PC-3 (cell line): ENCODE measurements around the gene GOLGA6C. TPM values are rescaled to one million over a fixed set of nuclear protein-coding genes. Genes with fewer than 3 reads are reported as not detected.

Experiments
- ATAC-seq: fragments of 200-7000 bp; cut with Tn5 transposase; 2 replicates; pipeline ENCODE4 v1.9.1; 2020; ENCODE audit warnings: mild to moderate bottlenecking, moderate library complexity
- BruUV-seq: library from RNA; stranded (reverse); fragments of 400-500 nt; replicated peaks from 2 replicates; lab custom pipeline; 2021; lab: Mats Ljungman, UMichigan
- CTCF ChIA-PET: fragments of 300-600 bp; sonication (Branson Sonifier 250); formaldehyde crosslinking; loops from one replicate; lab custom pipeline; 2022; ENCODE audit warnings: antibody characterized with exemption; lab: Charles Lee
- POLR2A ChIA-PET: fragments of 300-600 bp; sonication (Branson Sonifier 250); formaldehyde crosslinking; loops from one replicate; lab custom pipeline; 2022; ENCODE audit warnings: antibody characterized with exemption; ENCODE audit not compliant: unreplicated experiment; lab: Charles Lee
- DNase-seq: peaks from one replicate; pipeline ENCODE4 v3.0.0-alpha.2; 2015
- H2AFZ ChIP-seq: fragments of 300-600 bp; sonication (generic); 2 replicates; pipeline ENCODE4 v1.6.0; 2016; ENCODE audit warnings: antibody characterized with exemption, low read length
- H3F3A ChIP-seq: fragments of 300-600 bp; sonication (generic); one replicate; pipeline ENCODE4 v1.6.0; 2017; ENCODE audit warnings: antibody characterized with exemption, low read length, control low read depth, mild to moderate bottlenecking; ENCODE audit not compliant: unreplicated experiment
- H3K27ac ChIP-seq: fragments of 300-600 bp; sonication (generic); 2 replicates; pipeline ENCODE4 v1.5.1; 2016; ENCODE audit warnings: mild to moderate bottlenecking, low read length
- H3K27me3 ChIP-seq: fragments of 300-600 bp; sonication (generic); 2 replicates; pipeline ENCODE4 v1.6.1; 2016; ENCODE audit warnings: low read length, mixed read lengths
- H3K36me3 ChIP-seq: fragments of 300-600 bp; sonication (generic); 2 replicates; pipeline ENCODE4 v1.6.1; 2016; ENCODE audit warnings: low read depth, mixed run types, low read length, mixed read lengths
- H3K4me1 ChIP-seq: fragments of 300-600 bp; sonication (generic); 2 replicates; pipeline ENCODE4 v1.5.1; 2016; ENCODE audit warnings: low read length; ENCODE audit not compliant: insufficient read depth
- H3K4me2 ChIP-seq: fragments of 300-600 bp; sonication (generic); 2 replicates; pipeline ENCODE4 v1.6.0; 2016; ENCODE audit warnings: low read length
- H3K4me3 ChIP-seq: fragments of 300-600 bp; sonication (generic); 2 replicates; pipeline ENCODE4 v1.5.1; 2016; ENCODE audit warnings: mild to moderate bottlenecking, low read length, mixed read lengths
- H3K79me2 ChIP-seq: fragments of 300-600 bp; sonication (generic); 2 replicates; pipeline ENCODE4 v1.6.1; 2017; ENCODE audit warnings: low read length, mixed read lengths
- H3K9ac ChIP-seq: fragments of 300-600 bp; sonication (generic); 2 replicates; pipeline ENCODE4 v1.6.0; 2016; ENCODE audit warnings: mild to moderate bottlenecking, low read length
- H3K9me2 ChIP-seq: fragments of 300-600 bp; sonication (generic); replicated peaks from 2 replicates; pipeline ENCODE4 v1.6.1; 2016; ENCODE audit warnings: mixed run types, low read length, mixed read lengths
- H3K9me3 ChIP-seq: fragments of 300-600 bp; sonication (generic); 2 replicates; pipeline ENCODE4 v1.6.1; 2016; ENCODE audit warnings: low read length, mixed read lengths
- H4K20me1 ChIP-seq: fragments of 300-600 bp; sonication (generic); 2 replicates; pipeline ENCODE4 v1.6.1; 2016; ENCODE audit warnings: low read length, mixed read lengths
- CTCF ChIP-seq: fragments of 300-600 bp; sonication (generic); conservative IDR thresholded peaks from 2 replicates; pipeline ENCODE4 v1.5.1; 2017; ENCODE audit warnings: antibody characterized with exemption, low read depth, mild to moderate bottlenecking, low read length
- EZH2 ChIP-seq: fragments of 300-600 bp; sonication (generic); IDR thresholded peaks from one replicate; pipeline ENCODE4 v1.6.1; 2017; ENCODE audit warnings: antibody characterized with exemption, mild to moderate bottlenecking, low read length; ENCODE audit not compliant: unreplicated experiment
- EZH2phosphoT487 ChIP-seq: fragments of 300-600 bp; sonication (generic); IDR thresholded peaks from 2 replicates; pipeline ENCODE4 v1.6.1; 2018; ENCODE audit warnings: mild to moderate bottlenecking, antibody characterized with exemption, low read length, borderline replicate concordance
- intact Hi-C: fragments of 100-400 bp; cut with micrococcal nuclease; formaldehyde crosslinking; loops from 2 replicates; pipeline ENCODE4 v1.9.0; 2023
- total RNA-seq: library from RNA; depleted of rRNA; stranded (reverse); fragments of >200 nt; gene quantifications from 2 replicates; pipeline ENCODE4 v1.2.3, GENCODE V29; 2014

Gene GOLGA6C
- total RNA-seq, 1 experiment from 2014 or later: not detected

- Histone ChIP-seq H3K9ac (no peak overlapping the region), H3K27ac (no peak overlapping the region), H3K4me2 (no peak overlapping the region), H3K27me3 (no peaks in the 10 kb centered on the region), H2AFZ (no peak overlapping the region), H4K20me1 (no peaks in the 10 kb centered on the region), H3K9me3 (no peaks in the 10 kb centered on the region), H3K79me2 (no peaks in the 10 kb centered on the region), H3K36me3 (no peaks in the 10 kb centered on the region), H3K9me2 (no peaks in the 10 kb centered on the region), H3K4me1 (no peaks in the 10 kb centered on the region), H3F3A (no peaks in the 10 kb centered on the region), H3K4me3 (no peak overlapping the region)
- ChIA-PET POLR2A (no interaction called here), CTCF (no interaction called here)
- intact Hi-C loops: no loop called here
- no TSS peak for BruUV-seq
- TF ChIP-seq EZH2 (no peak), CTCF (no peak), EZH2phosphoT487 (no peak)
- ATAC-seq (no peak), DNase-seq (no peak)
Observed at GRCh38 chr15:75235760-75236729, 22.1 kb upstream of the GOLGA6C start.

DNA sequence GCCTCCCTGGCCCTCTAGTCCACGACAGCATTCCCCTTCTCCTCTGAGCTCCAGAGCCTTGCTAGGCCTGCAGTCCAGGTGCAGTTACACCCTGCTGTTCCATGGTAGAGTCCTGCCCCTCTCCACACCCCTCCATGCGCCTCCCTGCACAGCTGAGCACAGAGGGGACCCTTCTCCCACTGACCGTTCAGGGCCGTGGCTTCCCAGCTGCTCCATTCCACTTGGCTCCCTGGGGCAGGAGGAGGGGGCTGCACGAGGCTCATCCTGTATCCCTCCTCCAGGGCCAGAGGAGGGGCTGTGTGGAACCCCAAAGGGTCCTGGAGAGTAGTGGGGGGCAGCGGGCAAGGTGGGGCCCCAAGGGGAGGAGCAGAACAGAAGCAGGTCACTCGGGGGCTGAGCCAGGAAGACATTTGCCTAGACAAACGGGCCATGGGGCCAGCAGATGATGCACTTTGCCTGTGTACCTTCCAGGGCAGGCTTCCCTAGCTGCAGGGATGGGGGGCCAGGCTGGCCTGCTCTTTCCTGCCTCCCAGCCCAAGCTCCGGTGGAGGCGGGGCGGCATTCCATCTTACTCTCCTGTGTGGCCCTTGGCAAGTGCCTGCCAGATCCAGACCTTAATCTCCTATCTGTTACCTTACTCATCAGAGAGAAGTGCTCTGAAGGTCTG is 20.7 kb upstream of the GOLGA6C start:
- intact Hi-C loops: no loop called here
- BruUV-seq: no TSS peak

More for the DNA sequence above, 20.7 kb upstream of the GOLGA6C start:
- Histone ChIP-seq H4K20me1 (no peaks in the 10 kb centered on the region), H3K9ac (no peak overlapping the region), H3K36me3 (no peaks in the 10 kb centered on the region), H2AFZ (no peak overlapping the region), H3K4me3 (no peak overlapping the region), H3K27ac (no peak overlapping the region), H3K4me1 (no peaks in the 10 kb centered on the region), H3K4me2 (no peak overlapping the region), H3F3A (no peaks in the 10 kb centered on the region), H3K9me2 (no peaks in the 10 kb centered on the region), H3K27me3 (no peaks in the 10 kb centered on the region), H3K9me3 (no peaks in the 10 kb centered on the region), H3K79me2 (no peaks in the 10 kb centered on the region)
- ATAC-seq (no peak), DNase-seq (no peak)
- TF ChIP-seq CTCF (no peak), EZH2 (no peak)
- ChIA-PET CTCF (no interaction called here), POLR2A (no interaction called here)
